Measurements from ENCODE around the gene FBXW9. TPM values are rescaled to one million over a fixed set of nuclear protein-coding genes. Genes with fewer than 3 reads are reported as not detected.

Gene FBXW9
- total and polyA plus RNA-seq, 7 donors = 3.6 to 10.8 (median 6.2) TPM

- no peak overlapping the region for H3K27ac ChIP-seq
- H3K4me3 ChIP-seq = no peak overlapping the region
- WGBS, 2 donors = 82 to 84% methylated on average over 29 of the region's 29 CpGs
- no peak for DNase-seq
- H3K4me1 ChIP-seq = peaks cover 0 to 34% (median 31%) of the 10 kb centered on the region in 4 donors
- no peaks in the 10 kb centered on the region for H3K9me3 ChIP-seq
- H3K27me3 ChIP-seq = no peaks in the 10 kb centered on the region
- intact Hi-C loops (cut with DNase I) = loop anchor here (5.0 kb wide), 1 partner anchor 52 kb away; the partner anchor contains the start of genes ZNF490 and ZNF791
- no peak for TF ChIP-seq POLR2AphosphoS5 (IDR thresholded peaks at IDR 0.05)
- no peak for TF ChIP-seq EP300 (IDR thresholded peaks at IDR 0.05)
- TF ChIP-seq, protein P1, sequence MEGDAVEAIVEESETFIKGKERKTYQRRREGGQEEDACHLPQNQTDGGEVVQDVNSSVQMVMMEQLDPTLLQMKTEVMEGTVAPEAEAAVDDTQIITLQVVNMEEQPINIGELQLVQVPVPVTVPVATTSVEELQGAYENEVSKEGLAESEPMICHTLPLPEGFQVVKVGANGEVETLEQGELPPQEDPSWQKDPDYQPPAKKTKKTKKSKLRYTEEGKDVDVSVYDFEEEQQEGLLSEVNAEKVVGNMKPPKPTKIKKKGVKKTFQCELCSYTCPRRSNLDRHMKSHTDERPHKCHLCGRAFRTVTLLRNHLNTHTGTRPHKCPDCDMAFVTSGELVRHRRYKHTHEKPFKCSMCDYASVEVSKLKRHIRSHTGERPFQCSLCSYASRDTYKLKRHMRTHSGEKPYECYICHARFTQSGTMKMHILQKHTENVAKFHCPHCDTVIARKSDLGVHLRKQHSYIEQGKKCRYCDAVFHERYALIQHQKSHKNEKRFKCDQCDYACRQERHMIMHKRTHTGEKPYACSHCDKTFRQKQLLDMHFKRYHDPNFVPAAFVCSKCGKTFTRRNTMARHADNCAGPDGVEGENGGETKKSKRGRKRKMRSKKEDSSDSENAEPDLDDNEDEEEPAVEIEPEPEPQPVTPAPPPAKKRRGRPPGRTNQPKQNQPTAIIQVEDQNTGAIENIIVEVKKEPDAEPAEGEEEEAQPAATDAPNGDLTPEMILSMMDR (IDR thresholded peaks at IDR 0.05) = no peak
- TF ChIP-seq POLR2A (IDR thresholded peaks at IDR 0.05) = no peak
- peaks cover 8 to 63% (median 14%) of the 10 kb centered on the region in 4 donors for H3K36me3 ChIP-seq
Observed at GRCh38 chr19:12664406-12665280, 31.8 kb downstream of the FBXW9 start.

GRCh38 chr19:12660980-12661379 is 35.5 kb downstream of the FBXW9 start:
- Histone ChIP-seq H3K36me3 (peaks cover 12 to 84% (median 19%) of the 10 kb centered on the region in 4 donors), H3K27ac (no peak overlapping the region), H3K9me3 (no peaks in the 10 kb centered on the region), H3K27me3 (no peaks in the 10 kb centered on the region), H3K4me1 (peaks cover 0 to 11% (median 6%) of the 10 kb centered on the region in 4 donors), H3K4me3 (no peak overlapping the region)
- WGBS, 2 donors = 93 to 98% methylated on average over 12 of the region's 12 CpGs
- DNase-seq = no peak
- no peak for TF ChIP-seq EP300 (IDR thresholded peaks at IDR 0.05)
- no peak for TF ChIP-seq POLR2AphosphoS5 (IDR thresholded peaks at IDR 0.05)
- TF ChIP-seq, protein P1 (IDR thresholded peaks at IDR 0.05) = no peak
- TF ChIP-seq POLR2A (IDR thresholded peaks at IDR 0.05) = no peak
- intact Hi-C loops (cut with DNase I) = no loop called here

- Histone ChIP-seq H3K27ac (no peak overlapping the region), H3K27me3 (no peaks in the 10 kb centered on the region), H3K4me3 (no peak overlapping the region), H3K36me3 (peaks cover 8 to 76% (median 21%) of the 10 kb centered on the region in 4 donors), H3K4me1 (no peaks in the 10 kb centered on the region), H3K9me3 (no peaks in the 10 kb centered on the region)
- WGBS, 2 donors = 98% methylated on average over 22 of the region's 22 CpGs
- DNase-seq = no peak
- intact Hi-C loops (cut with DNase I) = no loop called here
- TF ChIP-seq, protein P1 (IDR thresholded peaks at IDR 0.05) = no peak
- no peak for TF ChIP-seq POLR2AphosphoS5 (IDR thresholded peaks at IDR 0.05)
- TF ChIP-seq POLR2A (IDR thresholded peaks at IDR 0.05) = no peak
- TF ChIP-seq EP300 (IDR thresholded peaks at IDR 0.05) = no peak
Observed at GRCh38 chr19:12657966-12658365, 38.5 kb downstream of the FBXW9 start.

DNA sequence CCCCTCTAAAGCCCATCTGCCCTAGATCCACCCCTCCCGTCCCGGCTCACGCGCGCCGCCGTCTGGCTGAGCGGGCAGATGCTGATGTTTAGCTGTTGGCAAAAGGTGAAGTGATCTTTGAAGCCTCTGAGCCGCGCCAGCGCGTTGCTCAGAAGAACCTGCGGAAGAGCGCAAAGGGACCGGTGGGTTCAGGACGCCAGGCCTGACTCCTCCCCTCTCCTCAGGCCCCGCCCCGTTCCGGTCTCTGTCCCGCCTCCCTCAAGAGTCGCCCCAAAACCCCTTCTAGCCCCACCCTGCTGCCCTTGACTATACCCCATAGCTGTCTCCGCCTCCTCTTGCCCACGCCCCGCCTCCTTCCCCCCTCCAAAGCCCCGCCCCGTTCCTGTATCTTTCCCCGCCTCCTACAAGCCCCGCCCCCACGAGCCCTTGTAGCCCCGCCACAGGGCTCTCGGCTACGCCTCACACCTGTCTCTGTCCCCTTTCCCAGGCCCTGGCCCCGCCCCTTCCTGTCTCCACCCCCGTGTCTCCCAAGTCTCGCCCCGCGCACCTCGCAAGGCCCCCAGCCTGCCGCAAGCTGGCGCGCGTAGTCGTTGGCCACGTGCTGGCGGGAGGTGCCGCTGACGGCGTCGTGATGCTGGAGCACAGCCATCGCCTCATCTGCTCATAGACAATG is 39.4 kb downstream of the FBXW9 start:
- H3K27me3 ChIP-seq = no peaks in the 10 kb centered on the region
- H3K9me3 ChIP-seq = no peaks in the 10 kb centered on the region
- H3K27ac ChIP-seq = no peak overlapping the region
- no peaks in the 10 kb centered on the region for H3K4me1 ChIP-seq
- DNase-seq = no peak
- no peak overlapping the region for H3K4me3 ChIP-seq
- intact Hi-C loops (cut with DNase I) = no loop called here
- 87 to 94% methylated on average over 50 of the region's 50 CpGs for WGBS, 2 donors
- H3K36me3 ChIP-seq = peaks cover 8 to 66% (median 18%) of the 10 kb centered on the region in 4 donors
- TF ChIP-seq EP300 (IDR thresholded peaks at IDR 0.05) (no peak), POLR2A (IDR thresholded peaks at IDR 0.05) (no peak), POLR2AphosphoS5 (IDR thresholded peaks at IDR 0.05) (no peak)
- TF ChIP-seq, protein P1 (IDR thresholded peaks at IDR 0.05) = no peak
